ENCODE data around the gene KIF2C. TPM values are rescaled to one million over a fixed set of nuclear protein-coding genes. Genes with fewer than 3 reads are reported as not detected.
"Not testable (repeated sequence)": the region's sequence is repeated elsewhere in the genome, so short reads cannot be mapped to it uniquely, and the experiment has no call there.

KIF2C gene
- total RNA-seq, 1 experiment from 2014 or later: 92.6 TPM

DNA sequence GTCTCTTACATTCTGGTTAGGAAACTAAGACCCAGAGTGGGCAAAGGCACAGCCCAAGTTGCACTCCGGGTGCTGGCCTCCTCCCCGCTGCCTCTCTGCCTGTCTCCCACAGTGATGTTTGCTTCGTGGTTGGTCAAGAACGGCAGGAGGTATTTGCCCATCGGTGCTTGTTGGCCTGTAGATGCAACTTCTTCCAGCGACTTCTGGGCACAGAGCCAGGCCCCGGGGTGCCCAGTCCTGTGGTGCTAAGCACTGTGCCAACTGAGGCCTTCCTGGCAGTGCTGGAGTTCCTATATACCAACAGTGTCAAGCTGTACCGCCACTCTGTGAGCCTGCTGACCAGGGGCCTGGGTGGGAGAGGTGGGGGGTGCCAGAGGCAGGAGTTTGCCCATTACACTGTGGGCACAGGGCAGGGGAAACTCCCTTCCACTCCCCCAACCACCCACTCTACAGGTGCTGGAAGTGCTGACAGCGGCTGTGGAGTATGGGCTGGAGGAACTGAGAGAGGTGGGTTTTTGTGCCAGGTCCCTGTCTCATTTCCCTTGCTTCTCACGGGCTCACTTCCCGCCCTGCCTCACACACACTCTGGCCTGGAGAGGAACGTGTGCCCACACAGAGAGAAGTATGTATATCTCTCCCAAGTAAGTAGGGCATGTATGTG, 70.6 kb downstream of the KIF2C start:
- TF ChIP-seq EZH2 (IDR thresholded peaks at IDR 0.05) (no peak), SP1 (IDR thresholded peaks at IDR 0.05; ENCODE audit: low read depth) (no peak), EGR1 (IDR thresholded peaks at IDR 0.05; ENCODE audit: low read depth) (no peak), POLR2AphosphoS5 (IDR thresholded peaks at IDR 0.05; ENCODE audit: low read depth, low read length) (peak; percentile 51), CBX3 (IDR thresholded peaks at IDR 0.05; ENCODE audit: low read depth) (no peak), FOSL1 (IDR thresholded peaks at IDR 0.05; ENCODE audit: low read depth) (no peak), JUND (IDR thresholded peaks at IDR 0.05) (no peak), CEBPB (IDR thresholded peaks at IDR 0.05; ENCODE audit: low read depth) (no peak)
- TF ChIP-seq, protein P1, sequence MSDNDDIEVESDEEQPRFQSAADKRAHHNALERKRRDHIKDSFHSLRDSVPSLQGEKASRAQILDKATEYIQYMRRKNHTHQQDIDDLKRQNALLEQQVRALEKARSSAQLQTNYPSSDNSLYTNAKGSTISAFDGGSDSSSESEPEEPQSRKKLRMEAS (IDR thresholded peaks at IDR 0.05): no peak
- Histone ChIP-seq H3K79me2 (ENCODE audit: insufficient read depth, low read length) (peaks cover 7% of the 10 kb centered on the region; the same call in 1 of the 2 replicates), H3K27ac (ENCODE audit: low read depth, low read length) (peak overlapping the region; percentile 98; the same call in 1 of the 2 replicates), H3K4me1 (ENCODE audit: control insufficient read depth in 1 of 2, insufficient read depth in 2 of 2, low read length in 2 of 2) (peaks cover 58 to 77% of the 10 kb centered on the region in 2 experiments), H3K9me2 (ENCODE audit: insufficient read depth) (no peaks in the 10 kb centered on the region), H2AFZ (ENCODE audit: low read depth, low read length, poor library complexity, severe bottlenecking) (no peak overlapping the region), H4K20me1 (ENCODE audit: insufficient read depth) (no peaks in the 10 kb centered on the region), H3K4me2 (ENCODE audit: low read length) (peak overlapping the region; percentile 68), H3K4me3 (replicated peaks in 1 of 2; ENCODE audit: low read depth in 1 of 2, low read length in 2 of 2) (no peak overlapping the region), H3K36me3 (ENCODE audit: control insufficient read depth in 1 of 2, insufficient read depth in 2 of 2, low read length in 2 of 2) (peaks cover 0 to 14% of the 10 kb centered on the region in 2 experiments; a peak in 1 of 4 replicates), H3K9ac (ENCODE audit: low read length) (peak overlapping the region; percentile 73), H3K9me3 (ENCODE audit: control insufficient read depth in 1 of 2, insufficient read depth in 1 of 2, low read depth in 1 of 2, low read length in 2 of 2) (no peaks in the 10 kb centered on the region), H3K27me3 (ENCODE audit: insufficient read depth, low read length) (no peaks in the 10 kb centered on the region)
- POLR2A ChIA-PET: interaction anchor here (1.6 to 8.0 kb wide), 6 partner anchors 9 to 89 kb away, joined by 6 to 200 read pairs (median 30); partner anchors contain the start of genes PLK3 and RNU5D-1
- RAD21 ChIA-PET (ENCODE audit: low non-redundant PET in 1 of 2, low total read pairs in 2 of 2, uncharacterized antibody in 2 of 2, unreplicated experiment in 2 of 2): no interaction called here
- intact Hi-C loops (cut with micrococcal nuclease): no loop called here
- ATAC-seq: no peak
- no TSS peak for BruUV-seq (replicated peaks)
- CTCF ChIA-PET: interaction anchor here (2.3 kb wide), 1 partner anchor 10 kb away, joined by 10 read pairs; the partner anchor contains the start of gene PLK3
- DNase-seq (ENCODE audit: low read depth, low spot score): no peak

DNA sequence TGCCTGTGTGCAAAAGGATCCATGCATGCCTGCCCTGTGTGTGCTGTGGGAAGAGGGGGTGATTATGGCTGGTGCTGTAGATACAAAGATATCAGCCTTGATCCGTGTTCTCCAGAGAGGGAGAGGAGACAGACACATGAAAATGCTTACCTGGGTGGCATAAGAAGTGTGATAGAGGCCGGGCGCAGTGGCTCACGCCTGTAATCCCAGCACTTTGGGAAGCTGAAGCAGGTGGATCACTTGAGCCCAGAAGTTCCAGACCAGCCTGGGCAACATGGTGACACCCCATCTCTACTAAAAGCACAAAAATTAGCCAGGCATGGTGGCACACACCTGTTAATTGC, 71.1 kb downstream of the KIF2C start:
- H3K27me3 ChIP-seq (ENCODE audit: insufficient read depth, low read length); H3K36me3 ChIP-seq (ENCODE audit: control insufficient read depth in 1 of 2, insufficient read depth in 2 of 2, low read length in 2 of 2); BruUV-seq (replicated peaks); H3K9me2 ChIP-seq (ENCODE audit: insufficient read depth); H3K4me3 ChIP-seq (replicated peaks in 1 of 2; ENCODE audit: low read depth in 1 of 2, low read length in 2 of 2); DNase-seq (ENCODE audit: low read depth, low spot score); H4K20me1 ChIP-seq (ENCODE audit: insufficient read depth); H2AFZ ChIP-seq (ENCODE audit: low read depth, low read length, poor library complexity, severe bottlenecking); ATAC-seq; intact Hi-C loops (cut with micrococcal nuclease); RAD21 ChIA-PET (ENCODE audit: low non-redundant PET in 1 of 2, low total read pairs in 2 of 2, uncharacterized antibody in 2 of 2, unreplicated experiment in 2 of 2); H3K79me2 ChIP-seq (ENCODE audit: insufficient read depth, low read length); H3K9me3 ChIP-seq (ENCODE audit: control insufficient read depth in 1 of 2, insufficient read depth in 1 of 2, low read depth in 1 of 2, low read length in 2 of 2): not testable (repeated sequence)
- H3K4me2 ChIP-seq (ENCODE audit: low read length): peak overlapping the region; percentile 68
- peak overlapping the region; percentile 73; the same call in 1 of the 2 replicates for H3K9ac ChIP-seq (ENCODE audit: low read length)
- POLR2A ChIA-PET: interaction anchor here (1.0 to 8.0 kb wide), 3 partner anchors 9 to 17 kb away, joined by 3 to 200 read pairs (median 32); partner anchors contain the start of gene PLK3
- CTCF ChIA-PET: interaction anchor here (2.9 kb wide), 1 partner anchor 11 kb away, joined by 8 read pairs; the partner anchor contains the start of gene PLK3
- H3K4me1 ChIP-seq (ENCODE audit: control insufficient read depth in 1 of 2, insufficient read depth in 2 of 2, low read length in 2 of 2): peaks cover 58 to 72% of the 10 kb centered on the region in 2 experiments
- H3K27ac ChIP-seq (ENCODE audit: low read depth, low read length): peak overlapping the region; percentile 98; the same call in 1 of the 2 replicates
